Suprapubic skin (tissue), 4 donors: ENCODE results near the gene SLC2A4RG. TPM values are rescaled to one million over a fixed set of nuclear protein-coding genes. Genes with fewer than 3 reads are reported as not detected.

Source experiments
- DNase-seq, 2 donors: peaks; one replicate each; pipeline ENCODE4 v3.0.0-alpha.2; 2019; ENCODE audit warnings: low spot score in 2 of 2
- H3K27ac ChIP-seq: fragments of 200-600 bp; sonication (generic); one replicate; pipeline ENCODE4 v1.5.1; 2019
- H3K27me3 ChIP-seq: fragments of 200-600 bp; sonication (generic); one replicate; pipeline ENCODE4 v1.5.1; 2019
- H3K36me3 ChIP-seq: fragments of 200-600 bp; sonication (generic); one replicate; pipeline ENCODE4 v1.5.1; 2019
- H3K4me1 ChIP-seq: fragments of 200-600 bp; sonication (generic); one replicate; pipeline ENCODE4 v1.5.1; 2019
- H3K4me3 ChIP-seq: fragments of 200-600 bp; sonication (generic); one replicate; pipeline ENCODE4 v1.5.1; 2019; ENCODE audit warnings: mild to moderate bottlenecking
- H3K9me3 ChIP-seq: fragments of 200-600 bp; sonication (generic); one replicate; pipeline ENCODE4 v1.5.1; 2019
- CTCF ChIP-seq, 2 donors: fragments of 200-600 bp in 1 of 2; fragments of 450-650 bp in 1 of 2; sonication (generic) in 1 of 2; IDR thresholded peaks; one replicate each; pipeline ENCODE4 v1.5.1; 2016 to 2019; ENCODE audit warnings: antibody characterized with exemption in 2 of 2, mild to moderate bottlenecking in 1 of 2, moderate library complexity in 1 of 2
- EP300 ChIP-seq: sonication (generic); formaldehyde crosslinking; IDR thresholded peaks from one replicate; pipeline ENCODE4 v1.6.1; 2017; ENCODE audit warnings: antibody characterized with exemption
- POLR2A ChIP-seq, 2 donors: fragments of 450-650 bp; IDR thresholded peaks; one replicate each; pipeline ENCODE4 v1.6.1; 2017; ENCODE audit warnings: antibody characterized with exemption in 2 of 2, mild to moderate bottlenecking in 2 of 2, moderate library complexity in 2 of 2
- POLR2AphosphoS5 ChIP-seq, 3 donors: sonication (generic); formaldehyde crosslinking; IDR thresholded peaks; one replicate each; pipeline ENCODE4 v1.6.1; 2017; ENCODE audit warnings: antibody characterized with exemption in 3 of 3
- WGBS: methylation state at CpG from one replicate; pipeline ENCODE4 v1.1.5; 2018; 5-methylcytosine and 5-hydroxymethylcytosine counted together
- total RNA-seq, 4 donors: library from RNA; depleted of rRNA; stranded (reverse); fragments of >200 nt; gene quantifications; one replicate each; pipeline ENCODE4 v1.1.0, GENCODE V29; 2016

Gene SLC2A4RG
- total RNA-seq, 4 donors from 2014 or later: 96.9 to 118 (median 107) TPM

GRCh38 chr20:63695424-63696305 is 43.9 kb upstream of the SLC2A4RG start:
- no peaks in the 10 kb centered on the region for H3K9me3 ChIP-seq
- peak in 1 of 2 donors; percentile 69 for DNase-seq
- peaks cover 4% of the 10 kb centered on the region for H3K36me3 ChIP-seq
- H3K4me3 ChIP-seq: no peak overlapping the region
- H3K4me1 ChIP-seq: peaks cover 80% of the 10 kb centered on the region
- no peak overlapping the region for H3K27ac ChIP-seq
- no peaks in the 10 kb centered on the region for H3K27me3 ChIP-seq
- TF ChIP-seq CTCF (IDR thresholded peaks at IDR 0.05) (no peak), POLR2AphosphoS5 (IDR thresholded peaks at IDR 0.05) (no peak), POLR2A (IDR thresholded peaks at IDR 0.05) (no peak)
- WGBS: 35% methylated on average over 5 of the region's 25 CpGs

GRCh38 chr20:63696306-63696627 is 43.3 kb upstream of the SLC2A4RG start:
- Histone ChIP-seq H3K9me3 (no peaks in the 10 kb centered on the region), H3K27ac (no peak overlapping the region), H3K4me3 (peak overlapping the region; percentile 47), H3K4me1 (peaks cover 74% of the 10 kb centered on the region), H3K27me3 (no peaks in the 10 kb centered on the region), H3K36me3 (peaks cover 4% of the 10 kb centered on the region)
- DNase-seq: peak in 1 of 2 donors; percentile 66
- no peak for TF ChIP-seq POLR2AphosphoS5 (IDR thresholded peaks at IDR 0.05)
- no peak for TF ChIP-seq CTCF (IDR thresholded peaks at IDR 0.05)
- no peak for TF ChIP-seq EP300
- WGBS: 0% methylated on average over 3 of the region's 6 CpGs

GRCh38 chr20:63696628-63697356 is 42.8 kb upstream of the SLC2A4RG start, which contains the start of gene TNFRSF6B:
Gene TNFRSF6B, plus strand, starts transcription at chr20:63696652. Its CDS starts 116 bp downstream, at chr20:63696768.
- peak in 1 of 2 donors; percentile 64 for DNase-seq
- H3K36me3 ChIP-seq: peaks cover 4% of the 10 kb centered on the region
- H3K27me3 ChIP-seq: no peaks in the 10 kb centered on the region
- peak within 1 kb of the TSS; percentile 47 for H3K4me3 ChIP-seq
- H3K27ac ChIP-seq: no peak within 1 kb of the TSS
- peaks cover 69% of the 10 kb centered on the region for H3K4me1 ChIP-seq
- H3K9me3 ChIP-seq: no peaks in the 10 kb centered on the region
- no CpG with 5 or more reads among the region's 52 CpGs for WGBS
- TF ChIP-seq CTCF (IDR thresholded peaks at IDR 0.05) (no peak), POLR2AphosphoS5 (IDR thresholded peaks at IDR 0.05) (peak in 1 of 3 donors; percentile 35), EP300 (no peak), POLR2A (IDR thresholded peaks at IDR 0.05) (no peak)

GRCh38 chr20:63697357-63697867 is 42.2 kb upstream of the SLC2A4RG start:
- H3K9me3 ChIP-seq: no peaks in the 10 kb centered on the region
- no peak for TF ChIP-seq CTCF (IDR thresholded peaks at IDR 0.05)
- no peak for TF ChIP-seq POLR2AphosphoS5 (IDR thresholded peaks at IDR 0.05)
- no peak for TF ChIP-seq POLR2A (IDR thresholded peaks at IDR 0.05)
- TF ChIP-seq EP300: no peak
- H3K4me3 ChIP-seq: peak overlapping the region; percentile 47
- H3K27ac ChIP-seq: no peak overlapping the region
- H3K4me1 ChIP-seq: peaks cover 64% of the 10 kb centered on the region
- no CpG with 5 or more reads among the region's 7 CpGs for WGBS
- no peaks in the 10 kb centered on the region for H3K27me3 ChIP-seq
- peaks cover 4% of the 10 kb centered on the region for H3K36me3 ChIP-seq
- DNase-seq: peak in 1 of 2 donors; percentile 65
